Measurements from ENCODE around the gene DNAH10. TPM values are rescaled to one million over a fixed set of nuclear protein-coding genes. Genes with fewer than 3 reads are reported as not detected.

DNAH10 gene
- total RNA-seq, 1 donor from 2014 or later: 0.99 TPM

GRCh38 chr12:123790905-123791467, 28.9 kb downstream of the DNAH10 start:
- DNase-seq: no peak

GRCh38 chr12:123794027-123794426, 31.9 kb downstream of the DNAH10 start:
- no peak for DNase-seq

- DNase-seq: no peak
Measured at GRCh38 chr12:123798518-123798917, 36.4 kb downstream of the DNAH10 start.

- DNase-seq: no peak
Measured at GRCh38 chr12:123799227-123799626, 37.1 kb downstream of the DNAH10 start.

GRCh38 chr12:123801573-123802178, 39.6 kb downstream of the DNAH10 start:
- no peak for DNase-seq

GRCh38 chr12:123805173-123805572, 43.1 kb downstream of the DNAH10 start:
- DNase-seq: no peak

GRCh38 chr12:123807002-123807401, 44.9 kb downstream of the DNAH10 start:
- no peak for DNase-seq

- DNase-seq: no peak
Measured at GRCh38 chr12:123807670-123808069, 45.6 kb downstream of the DNAH10 start.

GRCh38 chr12:123808167-123808566, 46.1 kb downstream of the DNAH10 start:
- no peak for DNase-seq

GRCh38 chr12:123813349-123813748, 51.2 kb downstream of the DNAH10 start:
- no peak for DNase-seq

GRCh38 chr12:123815968-123816367, 53.9 kb downstream of the DNAH10 start:
- DNase-seq: no peak

GRCh38 chr12:123816896-123817537, 54.9 kb downstream of the DNAH10 start:
- DNase-seq: no peak

GRCh38 chr12:123822804-123823203, 60.7 kb downstream of the DNAH10 start:
- DNase-seq: no peak

- DNase-seq: no peak
Measured at GRCh38 chr12:123828120-123828519, 66.0 kb downstream of the DNAH10 start.

GRCh38 chr12:123828854-123829547, 66.9 kb downstream of the DNAH10 start:
- no peak for DNase-seq

- DNase-seq: no peak
Measured at GRCh38 chr12:123829561-123829960, 67.5 kb downstream of the DNAH10 start.

- DNase-seq: no peak
Measured at GRCh38 chr12:123830675-123831074, 68.6 kb downstream of the DNAH10 start.

- no peak for DNase-seq
Measured at GRCh38 chr12:123832052-123832451, 70.0 kb downstream of the DNAH10 start.

GRCh38 chr12:123833830-123834229, 71.7 kb downstream of the DNAH10 start:
- DNase-seq: no peak

GRCh38 chr12:123834845-123835244, 72.7 kb downstream of the DNAH10 start:
- no peak for DNase-seq

GRCh38 chr12:123836292-123836691, 74.2 kb downstream of the DNAH10 start:
- DNase-seq: no peak

- no peak for DNase-seq
Measured at GRCh38 chr12:123839826-123840225, 77.7 kb downstream of the DNAH10 start.

- no peak for DNase-seq
Measured at GRCh38 chr12:123840765-123841425, 78.8 kb downstream of the DNAH10 start.
